Astrocyte of the cerebellum (primary cell): ENCODE measurements around the gene TMEM108.

Experiments
- DNase-seq: peaks from one replicate; pipeline ENCODE4 v3.0.0-alpha.2; 2011; ENCODE audit warnings: low read depth
- H3K4me3 ChIP-seq: 2 replicates; pipeline ENCODE4 v1.5.1; 2011; ENCODE audit warnings: mild to moderate bottlenecking, low read depth, low read length, moderate library complexity
- CTCF ChIP-seq: IDR thresholded peaks from 2 replicates; pipeline ENCODE4 v1.5.1; 2012; ENCODE audit warnings: low read length, low read depth, moderate library complexity, mild to moderate bottlenecking; ENCODE audit errors: missing control alignments
- in situ Hi-C: cut with HindIII; loops from 2 replicates; pipeline ENCODE4 v1.10.0; 2017; ENCODE audit warnings: low sequenced_read_pairs

The TMEM108 gene

DNA sequence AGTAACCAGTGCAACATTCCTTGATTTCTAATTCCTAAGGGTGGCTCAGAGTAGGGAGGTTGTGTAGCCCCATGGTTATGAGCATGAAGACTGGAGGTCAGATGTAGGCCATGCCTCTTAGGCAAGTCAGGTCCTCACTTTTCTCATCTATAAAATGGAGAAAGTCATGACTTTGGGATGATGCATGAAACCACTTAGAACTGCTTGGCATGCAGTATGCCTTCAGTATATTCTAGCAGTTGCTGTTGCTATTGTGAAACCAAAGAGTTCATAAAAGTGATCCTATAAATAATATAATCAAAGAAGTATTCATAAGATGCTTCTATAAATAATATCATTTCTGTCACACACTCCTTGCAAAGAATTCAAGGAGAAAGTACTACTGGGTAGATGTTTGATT is 65.5 kb downstream of the TMEM108 start:
- no peak overlapping the region for H3K4me3 ChIP-seq
- DNase-seq: no peak
- no peak for TF ChIP-seq CTCF
- in situ Hi-C loops: no loop called here

DNA sequence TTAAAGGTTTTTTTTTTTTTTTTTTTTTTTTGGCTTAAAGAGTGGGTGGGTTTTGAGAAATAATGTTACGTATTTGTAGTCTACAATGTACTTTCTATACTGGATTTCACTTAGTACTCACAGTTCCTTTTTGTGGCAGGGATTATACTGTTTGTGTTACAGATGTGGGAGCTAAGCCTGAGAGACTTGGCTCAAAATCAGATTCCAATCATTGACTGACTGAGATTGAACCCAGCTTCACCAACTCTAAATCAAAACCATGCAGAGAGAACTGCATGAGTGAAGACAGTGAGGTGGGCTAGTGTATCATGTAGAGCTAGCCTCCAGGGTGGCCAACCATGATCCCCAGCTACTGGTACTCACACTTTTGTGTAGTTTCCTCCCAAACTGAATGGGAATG is 68.0 kb downstream of the TMEM108 start:
- in situ Hi-C loops: no loop called here
- DNase-seq: no peak
- no peak for TF ChIP-seq CTCF
- H3K4me3 ChIP-seq: no peak overlapping the region

- no peak for TF ChIP-seq CTCF
- in situ Hi-C loops: no loop called here
- no peak overlapping the region for H3K4me3 ChIP-seq
- DNase-seq: no peak
Observed at GRCh38 chr3:133112666-133113065, 74.5 kb downstream of the TMEM108 start.

DNA sequence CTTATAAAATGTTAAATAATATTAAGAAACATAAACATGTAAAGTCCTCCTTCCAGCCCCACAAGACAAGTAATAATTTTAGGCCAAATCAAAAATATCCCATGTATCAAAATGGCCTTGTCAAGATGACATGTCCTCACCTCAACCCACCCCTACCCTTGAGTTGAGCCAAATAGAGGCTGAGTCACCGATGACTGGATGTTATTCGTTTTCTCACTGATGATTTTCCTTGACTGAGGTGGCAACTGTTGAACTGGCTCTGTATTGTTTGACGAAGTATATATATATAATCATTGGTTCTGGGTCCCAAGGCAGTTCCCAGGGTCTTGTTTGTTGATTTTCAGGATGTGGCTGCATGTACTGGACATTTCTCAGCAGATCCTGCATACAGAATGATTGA is 75.3 kb downstream of the TMEM108 start:
- no peak for DNase-seq
- no peak for TF ChIP-seq CTCF
- no peak overlapping the region for H3K4me3 ChIP-seq
- in situ Hi-C loops: no loop called here

DNA sequence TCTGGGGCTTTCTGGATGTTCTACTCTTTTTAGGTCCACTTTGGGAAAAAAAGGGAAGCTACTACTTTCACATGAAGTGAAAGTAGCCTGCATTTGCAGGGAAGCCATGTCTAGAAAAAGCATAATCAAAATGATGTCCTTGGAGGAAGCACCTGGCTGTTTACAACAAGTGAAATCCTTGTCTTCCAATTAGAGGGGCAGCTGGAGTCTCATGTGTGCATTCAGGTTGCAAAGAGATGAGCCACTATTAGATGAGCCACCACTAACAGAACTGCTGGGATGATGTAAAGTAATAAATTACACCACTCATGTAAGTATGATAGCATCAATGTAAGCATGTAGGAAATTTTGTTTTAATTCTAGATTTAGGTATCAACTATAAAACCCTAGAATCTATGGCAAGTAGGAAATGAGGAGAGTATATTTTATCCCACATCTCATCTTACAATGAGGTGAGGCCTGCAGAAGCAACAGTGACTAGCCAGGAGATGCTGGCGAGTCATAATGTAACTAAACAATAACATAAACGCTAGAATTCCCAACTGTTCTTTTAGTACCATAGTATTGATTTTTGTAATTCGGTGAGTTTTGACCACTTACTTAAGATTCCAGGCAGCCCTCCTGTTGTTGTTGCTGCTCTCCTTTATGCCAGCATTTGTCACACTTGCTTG is 75.9 kb downstream of the TMEM108 start:
- in situ Hi-C loops: no loop called here
- no peak for DNase-seq
- no peak overlapping the region for H3K4me3 ChIP-seq
- no peak for TF ChIP-seq CTCF

DNA sequence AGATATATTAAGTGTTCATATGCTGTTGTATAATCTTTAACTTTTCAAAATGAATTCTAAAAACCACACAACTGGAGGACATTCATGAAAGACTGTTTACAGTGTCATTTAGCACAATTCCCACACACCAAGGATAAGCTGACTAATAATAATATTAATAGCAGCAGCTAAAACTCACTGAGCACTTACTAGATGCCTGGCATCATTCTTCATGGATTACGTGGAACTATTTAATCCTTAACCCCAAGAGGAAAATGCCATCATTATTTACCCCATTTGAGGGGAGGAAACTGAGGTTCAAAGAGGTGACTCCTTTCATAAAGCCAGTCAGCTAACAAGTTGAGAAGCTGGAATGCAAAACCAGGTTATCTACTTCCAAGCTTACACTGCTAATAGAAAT is 77.0 kb downstream of the TMEM108 start:
- no peak for TF ChIP-seq CTCF
- no peak for DNase-seq
- no peak overlapping the region for H3K4me3 ChIP-seq
- in situ Hi-C loops: no loop called here

DNA sequence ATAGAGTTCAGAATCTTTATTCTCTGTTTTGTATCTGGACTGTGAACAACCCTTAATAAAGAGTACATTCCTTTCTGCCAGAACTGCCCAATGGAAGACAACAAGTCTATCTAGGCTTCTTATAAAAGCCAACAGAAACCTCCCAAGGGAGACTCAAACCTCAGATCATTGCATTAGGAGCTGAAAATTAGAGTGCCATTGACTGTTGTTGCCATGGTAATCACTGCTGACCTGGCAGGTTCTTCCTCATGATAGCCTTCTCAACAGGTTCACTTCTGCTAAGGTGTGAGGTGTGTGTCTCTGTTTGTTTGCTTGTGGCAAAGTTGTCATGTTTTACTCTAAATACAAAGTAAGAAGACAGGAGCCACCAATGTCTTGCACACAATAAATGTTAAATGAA is 79.2 kb downstream of the TMEM108 start:
- no peak for DNase-seq
- no peak overlapping the region for H3K4me3 ChIP-seq
- in situ Hi-C loops: no loop called here
- TF ChIP-seq CTCF: no peak
